GM18526 (cell line): ENCODE data around the gene NTSR1.

Experiments used
- POLR2A ChIP-seq: IDR thresholded peaks from 3 replicates; pipeline ENCODE4 v1.6.1; 2011; ENCODE audit not compliant: insufficient read length; ENCODE audit errors: extremely low read depth

The NTSR1 gene

GRCh38 chr20:62707921-62708521 is 615 bp upstream of the NTSR1 start:
- no peak for TF ChIP-seq POLR2A

- TF ChIP-seq POLR2A: no peak
Observed at GRCh38 chr20:62709537-62709905, 885 bp downstream of the NTSR1 start.

GRCh38 chr20:62710221-62710885 is 1.7 kb downstream of the NTSR1 start:
- TF ChIP-seq POLR2A: no peak

- no peak for TF ChIP-seq POLR2A
Observed at GRCh38 chr20:62710886-62711702, 2.5 kb downstream of the NTSR1 start.

- no peak for TF ChIP-seq POLR2A
Observed at GRCh38 chr20:62711703-62712101, 3.1 kb downstream of the NTSR1 start.

GRCh38 chr20:62712606-62713005 is 4.0 kb downstream of the NTSR1 start:
- no peak for TF ChIP-seq POLR2A

GRCh38 chr20:62714006-62714405 is 5.4 kb downstream of the NTSR1 start:
- TF ChIP-seq POLR2A: no peak

- TF ChIP-seq POLR2A: no peak
Observed at GRCh38 chr20:62714799-62715198, 6.2 kb downstream of the NTSR1 start.

- TF ChIP-seq POLR2A: no peak
Observed at GRCh38 chr20:62715201-62715600, 6.6 kb downstream of the NTSR1 start.

- no peak for TF ChIP-seq POLR2A
Observed at GRCh38 chr20:62716198-62716940, 7.7 kb downstream of the NTSR1 start.

GRCh38 chr20:62716941-62717310 is 8.3 kb downstream of the NTSR1 start:
- no peak for TF ChIP-seq POLR2A

- no peak for TF ChIP-seq POLR2A
Observed at GRCh38 chr20:62717933-62718332, 9.3 kb downstream of the NTSR1 start.

- TF ChIP-seq POLR2A: no peak
Observed at GRCh38 chr20:62718546-62718945, 9.9 kb downstream of the NTSR1 start.

- TF ChIP-seq POLR2A: no peak
Observed at GRCh38 chr20:62719250-62719935, 10.8 kb downstream of the NTSR1 start.
